K562 (cell line): ENCODE data around the gene GAPVD1. TPM values are rescaled to one million over a fixed set of nuclear protein-coding genes. Genes with fewer than 3 reads are reported as not detected.
A peak's percentile ranks its signal among the peaks of the same experiment; 100 is the strongest.

ENCODE experiments used
- ADNP ChIP-seq: fragments of 200-800 bp; sonication (Bioruptor generic); IDR thresholded peaks from 2 replicates; pipeline ENCODE4 v1.6.1; 2016; ENCODE audit warnings: missing genetic modification characterization, missing compliant biosample characterization
- C11orf30 ChIP-seq: fragments of 450-650 bp; IDR thresholded peaks from 2 replicates; pipeline ENCODE4 v1.6.1; 2016; ENCODE audit warnings: low read depth, mild to moderate bottlenecking
- CBX8 ChIP-seq: fragments of 200-600 bp; sonication (generic); IDR thresholded peaks from 2 replicates; pipeline ENCODE4 v1.6.1; 2012; ENCODE audit warnings: borderline replicate concordance, mixed run types, low read depth, mild to moderate bottlenecking, moderate library complexity, mixed read lengths, low read length, control low read depth, inconsistent platforms; ENCODE audit not compliant: poor library complexity, severe bottlenecking; ENCODE audit errors: extremely low read depth
- DDX20 ChIP-seq: fragments of 450-650 bp; IDR thresholded peaks from 2 replicates; pipeline ENCODE4 v1.6.1; 2016; ENCODE audit warnings: missing genetic modification characterization, low read depth, mild to moderate bottlenecking, missing compliant biosample characterization, moderate library complexity
- DNMT1 ChIP-seq: fragments of 450-650 bp; IDR thresholded peaks from 2 replicates; pipeline ENCODE4 v1.6.1; 2016; ENCODE audit warnings: antibody characterized with exemption, mild to moderate bottlenecking
- DPF2 ChIP-seq: fragments of 450-650 bp; IDR thresholded peaks from 2 replicates; pipeline ENCODE4 v1.6.1; 2016
- ETS2 ChIP-seq: IDR thresholded peaks from 2 replicates; pipeline ENCODE4 v1.6.1; 2016; ENCODE audit warnings: borderline replicate concordance, missing genetic modification characterization, mild to moderate bottlenecking, moderate library complexity, missing compliant biosample characterization; ENCODE audit not compliant: poor library complexity, severe bottlenecking
- HDGF ChIP-seq: fragments of 450-650 bp; IDR thresholded peaks from 2 replicates; pipeline ENCODE4 v1.6.1; 2016
- KAT7 ChIP-seq: sonication (generic); formaldehyde crosslinking; IDR thresholded peaks from 2 replicates; pipeline ENCODE4 v1.8.0; 2022; ENCODE audit warnings: missing genetic modification reagents, mild to moderate bottlenecking, borderline replicate concordance
- MXI1 ChIP-seq: IDR thresholded peaks from 2 replicates; pipeline ENCODE4 v1.6.1; 2011; ENCODE audit warnings: low read depth, mild to moderate bottlenecking, improper control_type of control experiment, low read length
- NFYB ChIP-seq: IDR thresholded peaks from 2 replicates; pipeline ENCODE4 v1.6.1; 2011; ENCODE audit warnings: mild to moderate bottlenecking, moderate library complexity; ENCODE audit not compliant: insufficient read length; ENCODE audit errors: extremely low read depth
- RBM15 ChIP-seq: fragments of 200-400 bp; formaldehyde crosslinking; IDR thresholded peaks from 2 replicates; pipeline ENCODE4 v1.6.1; 2018; ENCODE audit warnings: mild to moderate bottlenecking, low read length, moderate library complexity; ENCODE audit not compliant: insufficient read depth
- RCOR1 ChIP-seq, 2 experiments: IDR thresholded peaks; 2 replicates each; pipeline ENCODE4 v1.6.1; 2012; ENCODE audit warnings: low read depth in 2 of 2, low read length in 2 of 2, borderline replicate concordance in 1 of 2, improper control_type of control experiment in 1 of 2
- ZNF41 ChIP-seq: fragments of 250-450 bp; sonication (Bioruptor Pico); conservative IDR thresholded peaks from 2 replicates; pipeline ENCODE4 v1.4.0; 2020; ENCODE audit warnings: mild to moderate bottlenecking
- ZNF75A ChIP-seq: fragments of 450-650 bp; formaldehyde crosslinking; IDR thresholded peaks from 2 replicates; pipeline ENCODE4 v1.4.0; 2020; ENCODE audit warnings: mild to moderate bottlenecking
- polyA plus RNA-seq, 8 experiments: library from polyadenylated mRNA; depleted of rRNA in 4 of 8; stranded (reverse) in 5 of 8; unstranded in 3 of 8; fragments of >200 nt; fragmentation: Nextera tagmentation in 2 of 8; fragmentation: Illumina TruSeq in 1 of 8; extraction: Ambion mirVana in 2 of 8; extraction: Trizol in 1 of 8; gene quantifications; 2 replicates each; pipeline versions ENCODE4 v1.2.1 to v1.2.3, GENCODE V29; 2011 to 2014; ENCODE audit warnings: inconsistent platforms in 1 of 8, missing spikeins in 1 of 8
- total RNA-seq, 7 experiments: library from RNA; depleted of rRNA in 6 of 7; stranded (reverse); fragments of >200 nt in 6 of 7; fragmentation: Illumina TruSeq in 2 of 7; extraction: Trizol in 2 of 7; gene quantifications; 2 replicates each; pipeline versions ENCODE4 v1.2.1 to v1.2.3, GENCODE V29; 2011 to 2021; ENCODE audit warnings: low replicate concordance in 1 of 7
- TF ChIP-seq, protein P1 (sequence below): fragments of 450-650 bp; IDR thresholded peaks from 2 replicates; pipeline ENCODE4 v1.6.1; 2016; ENCODE audit warnings: borderline replicate concordance
- TF ChIP-seq, protein P2 (sequence below): sonication (generic); formaldehyde crosslinking; IDR thresholded peaks from 2 replicates; pipeline ENCODE4 v1.8.1; 2023; ENCODE audit warnings: mild to moderate bottlenecking, missing genetic modification reagents, moderate library complexity
- TF ChIP-seq, protein P3 (sequence below), 2 experiments: fragments of 450-650 bp in 1 of 2; sonication (generic) in 1 of 2; formaldehyde crosslinking in 1 of 2; IDR thresholded peaks in 1 of 2; conservative IDR thresholded peaks in 1 of 2; 2 replicates each; pipeline versions ENCODE4 v1.6.1 to v1.8.1; 2016 to 2023; ENCODE audit warnings: mild to moderate bottlenecking in 2 of 2, moderate library complexity in 2 of 2, inconsistent platforms in 1 of 2, missing genetic modification reagents in 1 of 2
- TF ChIP-seq, protein P4 (sequence below): fragments of 250-450 bp; sonication (Bioruptor Pico); IDR thresholded peaks from 2 replicates; pipeline ENCODE4 v1.5.0; 2020; ENCODE audit warnings: mild to moderate bottlenecking
- TF ChIP-seq, protein P5 (sequence below), 2 experiments: fragments of 250-450 bp in 1 of 2; fragments of 450-650 bp in 1 of 2; sonication (Bioruptor Pico) in 1 of 2; IDR thresholded peaks; 2 replicates each; pipeline versions ENCODE4 v1.6.1 to v1.8.0; 2016 to 2021; ENCODE audit warnings: mild to moderate bottlenecking in 2 of 2, moderate library complexity in 2 of 2, missing compliant biosample characterization in 1 of 2, missing genetic modification characterization in 1 of 2

GAPVD1 gene
- total and polyA plus RNA-seq, 9 of the 15 experiments (the other 6 are each of a cell fraction or from before 2014, with no cell fraction given) = 9.5 to 66.1 (median 45.5) TPM

DNA sequence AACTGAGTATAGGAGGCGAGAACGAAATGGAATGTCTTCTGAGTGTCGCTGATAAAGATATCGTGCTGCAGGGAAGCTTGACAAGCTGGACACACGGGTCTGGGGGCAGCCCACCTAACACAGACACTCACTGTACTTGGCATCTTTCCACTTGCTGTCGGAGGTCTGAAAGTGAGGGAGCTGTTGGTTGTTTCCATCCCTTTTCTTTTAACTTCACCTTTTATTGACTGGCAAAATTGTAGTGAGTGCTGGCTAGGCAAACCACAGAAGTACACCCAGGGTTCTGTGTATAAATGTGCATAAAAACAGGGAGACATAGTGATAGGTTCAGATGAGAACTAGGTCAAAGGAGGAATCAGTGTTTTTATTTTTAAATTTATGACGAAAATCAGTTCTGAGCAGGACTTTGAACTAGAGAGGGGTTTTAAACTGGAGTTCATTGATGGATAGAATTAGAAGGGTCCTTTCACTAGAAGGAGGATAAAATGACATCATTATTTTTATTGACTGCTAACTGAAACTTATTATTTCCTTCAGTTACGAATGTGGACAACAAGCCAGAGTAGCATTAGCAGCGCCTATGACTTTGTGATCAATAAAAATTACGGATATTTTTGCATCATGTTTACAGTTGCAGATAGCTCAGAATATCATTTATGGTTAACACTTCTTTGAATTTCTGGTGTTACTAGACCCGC, 817 bp downstream of the GAPVD1 start (continued):
- TF ChIP-seq, protein P1, sequence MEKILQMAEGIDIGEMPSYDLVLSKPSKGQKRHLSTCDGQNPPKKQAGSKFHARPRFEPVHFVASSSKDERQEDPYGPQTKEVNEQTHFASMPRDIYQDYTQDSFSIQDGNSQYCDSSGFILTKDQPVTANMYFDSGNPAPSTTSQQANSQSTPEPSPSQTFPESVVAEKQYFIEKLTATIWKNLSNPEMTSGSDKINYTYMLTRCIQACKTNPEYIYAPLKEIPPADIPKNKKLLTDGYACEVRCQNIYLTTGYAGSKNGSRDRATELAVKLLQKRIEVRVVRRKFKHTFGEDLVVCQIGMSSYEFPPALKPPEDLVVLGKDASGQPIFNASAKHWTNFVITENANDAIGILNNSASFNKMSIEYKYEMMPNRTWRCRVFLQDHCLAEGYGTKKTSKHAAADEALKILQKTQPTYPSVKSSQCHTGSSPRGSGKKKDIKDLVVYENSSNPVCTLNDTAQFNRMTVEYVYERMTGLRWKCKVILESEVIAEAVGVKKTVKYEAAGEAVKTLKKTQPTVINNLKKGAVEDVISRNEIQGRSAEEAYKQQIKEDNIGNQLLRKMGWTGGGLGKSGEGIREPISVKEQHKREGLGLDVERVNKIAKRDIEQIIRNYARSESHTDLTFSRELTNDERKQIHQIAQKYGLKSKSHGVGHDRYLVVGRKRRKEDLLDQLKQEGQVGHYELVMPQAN = peak; percentile 3; the same call in 1 of the 2 replicates
- TF ChIP-seq, protein P2, sequence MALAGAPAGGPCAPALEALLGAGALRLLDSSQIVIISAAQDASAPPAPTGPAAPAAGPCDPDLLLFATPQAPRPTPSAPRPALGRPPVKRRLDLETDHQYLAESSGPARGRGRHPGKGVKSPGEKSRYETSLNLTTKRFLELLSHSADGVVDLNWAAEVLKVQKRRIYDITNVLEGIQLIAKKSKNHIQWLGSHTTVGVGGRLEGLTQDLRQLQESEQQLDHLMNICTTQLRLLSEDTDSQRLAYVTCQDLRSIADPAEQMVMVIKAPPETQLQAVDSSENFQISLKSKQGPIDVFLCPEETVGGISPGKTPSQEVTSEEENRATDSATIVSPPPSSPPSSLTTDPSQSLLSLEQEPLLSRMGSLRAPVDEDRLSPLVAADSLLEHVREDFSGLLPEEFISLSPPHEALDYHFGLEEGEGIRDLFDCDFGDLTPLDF (CRISPR knock-in tag) = 0 out of 2 replicates have a peak, but pooled peaks have one; percentile 30
- TF ChIP-seq RCOR1 (IDR thresholded peaks at IDR 0.05; ENCODE audit: borderline replicate concordance in 1 of 2, low read depth in 2 of 2, low read length in 2 of 2) (no peak), ZNF75A (CRISPR knock-in tag) (no peak), DPF2 (peak; percentile 64; the same call in 1 of the 2 replicates), NFYB (no peak), ETS2 (tag) (no peak), CBX8 (no peak), RBM15 (no peak), ADNP (tag) (no peak), C11orf30 (no peak), DNMT1 (no peak), ZNF41 (CRISPR knock-in tag) (no peak), MXI1 (no peak), HDGF (no peak), KAT7 (CRISPR knock-in tag) (0 out of 2 replicates have a peak, but pooled peaks have one; percentile 2), DDX20 (tag) (no peak)
- TF ChIP-seq, protein P3, sequence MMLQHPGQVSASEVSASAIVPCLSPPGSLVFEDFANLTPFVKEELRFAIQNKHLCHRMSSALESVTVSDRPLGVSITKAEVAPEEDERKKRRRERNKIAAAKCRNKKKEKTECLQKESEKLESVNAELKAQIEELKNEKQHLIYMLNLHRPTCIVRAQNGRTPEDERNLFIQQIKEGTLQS (IDR thresholded peaks at IDR 0.05) = peak; percentile 41
- TF ChIP-seq, protein P3 (CRISPR knock-in tag; conservative IDR thresholded peaks at IDR 0.05) = no peak
- TF ChIP-seq, protein P4, sequence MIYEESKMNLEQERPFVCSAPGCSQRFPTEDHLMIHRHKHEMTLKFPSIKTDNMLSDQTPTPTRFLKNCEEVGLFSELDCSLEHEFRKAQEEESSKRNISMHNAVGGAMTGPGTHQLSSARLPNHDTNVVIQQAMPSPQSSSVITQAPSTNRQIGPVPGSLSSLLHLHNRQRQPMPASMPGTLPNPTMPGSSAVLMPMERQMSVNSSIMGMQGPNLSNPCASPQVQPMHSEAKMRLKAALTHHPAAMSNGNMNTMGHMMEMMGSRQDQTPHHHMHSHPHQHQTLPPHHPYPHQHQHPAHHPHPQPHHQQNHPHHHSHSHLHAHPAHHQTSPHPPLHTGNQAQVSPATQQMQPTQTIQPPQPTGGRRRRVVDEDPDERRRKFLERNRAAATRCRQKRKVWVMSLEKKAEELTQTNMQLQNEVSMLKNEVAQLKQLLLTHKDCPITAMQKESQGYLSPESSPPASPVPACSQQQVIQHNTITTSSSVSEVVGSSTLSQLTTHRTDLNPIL = no peak
- TF ChIP-seq, protein P5, sequence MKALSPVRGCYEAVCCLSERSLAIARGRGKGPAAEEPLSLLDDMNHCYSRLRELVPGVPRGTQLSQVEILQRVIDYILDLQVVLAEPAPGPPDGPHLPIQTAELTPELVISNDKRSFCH (CRISPR knock-in tag; IDR thresholded peaks at IDR 0.05) = no peak
- TF ChIP-seq, protein P5 (tag; IDR thresholded peaks at IDR 0.05) = no peak
